WTC11 (cell line): ENCODE measurements around the gene MERTK. TPM values are rescaled to one million over a fixed set of nuclear protein-coding genes. Genes with fewer than 3 reads are reported as not detected.

ENCODE experiments used
- ATF1 ChIP-seq: sonication (generic); formaldehyde crosslinking; IDR thresholded peaks from 2 replicates; pipeline ENCODE4 v1.8.1; 2023; ENCODE audit warnings: mild to moderate bottlenecking, moderate library complexity, missing genetic modification reagents
- ETV6 ChIP-seq: sonication (generic); formaldehyde crosslinking; IDR thresholded peaks from 2 replicates; pipeline ENCODE4 v1.8.1; 2022; ENCODE audit warnings: mild to moderate bottlenecking, missing genetic modification reagents
- FOXP1 ChIP-seq: sonication (generic); formaldehyde crosslinking; IDR thresholded peaks from 2 replicates; pipeline ENCODE4 v1.8.0; 2022; ENCODE audit warnings: missing genetic modification reagents, mild to moderate bottlenecking, moderate library complexity, borderline replicate concordance
- GABPB1 ChIP-seq: sonication (generic); formaldehyde crosslinking; IDR thresholded peaks from 2 replicates; pipeline ENCODE4 v1.8.1; 2023; ENCODE audit warnings: mild to moderate bottlenecking, missing genetic modification reagents
- NFATC4 ChIP-seq: fragments of 250-450 bp; sonication (Bioruptor Pico); IDR thresholded peaks from 2 replicates; pipeline ENCODE4 v1.9.0; 2021; ENCODE audit warnings: mild to moderate bottlenecking
- NFE2L1 ChIP-seq: sonication (generic); formaldehyde crosslinking; IDR thresholded peaks from 2 replicates; pipeline ENCODE4 v1.8.1; 2023; ENCODE audit warnings: missing genetic modification reagents
- SMAD4 ChIP-seq: sonication (generic); formaldehyde crosslinking; IDR thresholded peaks from 2 replicates; pipeline ENCODE4 v1.8.0; 2022; ENCODE audit warnings: mild to moderate bottlenecking, missing genetic modification reagents
- SOX15 ChIP-seq: fragments of 250-450 bp; sonication (Bioruptor Pico); IDR thresholded peaks from 2 replicates; pipeline ENCODE4 v1.9.0; 2021; ENCODE audit warnings: mild to moderate bottlenecking
- ZNF263 ChIP-seq: sonication (generic); formaldehyde crosslinking; IDR thresholded peaks from 2 replicates; pipeline ENCODE4 v1.8.1; 2022; ENCODE audit warnings: low read depth, mild to moderate bottlenecking, moderate library complexity, missing genetic modification reagents
- ZNF423 ChIP-seq: fragments of 250-450 bp; sonication (Bioruptor Pico); IDR thresholded peaks from 2 replicates; pipeline ENCODE4 v2.1.2; 2022; ENCODE audit warnings: mild to moderate bottlenecking, moderate library complexity
- total RNA-seq: library from RNA; stranded (reverse); gene quantifications from 3 replicates; pipeline ENCODE4 v1.2.3, GENCODE V29; 2021
- TF ChIP-seq, protein P1 (sequence below): fragments of 250-450 bp; sonication (Bioruptor Pico); IDR thresholded peaks from 2 replicates; pipeline ENCODE4 v1.9.0; 2021; ENCODE audit warnings: mild to moderate bottlenecking, borderline replicate concordance
- TF ChIP-seq, protein P2 (sequence below): sonication (generic); formaldehyde crosslinking; IDR thresholded peaks from 2 replicates; pipeline ENCODE4 v1.8.1; 2022; ENCODE audit warnings: mild to moderate bottlenecking, moderate library complexity, missing genetic modification reagents
- TF ChIP-seq, protein P3 (sequence below): sonication (generic); formaldehyde crosslinking; IDR thresholded peaks from 2 replicates; pipeline ENCODE4 v1.8.0; 2023; ENCODE audit warnings: mild to moderate bottlenecking, missing genetic modification reagents
- TF ChIP-seq, protein P4 (sequence below): sonication (generic); formaldehyde crosslinking; IDR thresholded peaks from 2 replicates; pipeline ENCODE4 v1.8.1; 2023; ENCODE audit warnings: mild to moderate bottlenecking, missing genetic modification reagents
- TF ChIP-seq, protein P5 (sequence below): sonication (generic); formaldehyde crosslinking; IDR thresholded peaks from 2 replicates; pipeline ENCODE4 v1.8.1; 2022; ENCODE audit warnings: missing genetic modification reagents, borderline replicate concordance
- TF ChIP-seq, protein P6 (sequence below): sonication (generic); formaldehyde crosslinking; IDR thresholded peaks from 2 replicates; pipeline ENCODE4 v1.8.0; 2022; ENCODE audit warnings: mild to moderate bottlenecking, missing genetic modification reagents
- TF ChIP-seq, protein P7 (sequence below): sonication (generic); formaldehyde crosslinking; IDR thresholded peaks from 2 replicates; pipeline ENCODE4 v1.8.1; 2023; ENCODE audit warnings: mild to moderate bottlenecking, missing genetic modification reagents, borderline replicate concordance
- TF ChIP-seq, protein P8 (sequence below): sonication (generic); formaldehyde crosslinking; conservative IDR thresholded peaks from 2 replicates; pipeline ENCODE4 v1.8.1; 2022; ENCODE audit warnings: mild to moderate bottlenecking, missing genetic modification reagents
- TF ChIP-seq, protein P9 (sequence below): fragments of 250-450 bp; sonication (Bioruptor Pico); IDR thresholded peaks from 2 replicates; pipeline ENCODE4 v1.9.0; 2021; ENCODE audit warnings: moderate library complexity, mild to moderate bottlenecking, inconsistent platforms, borderline replicate concordance

The MERTK gene
- total RNA-seq, 1 experiment from 2014 or later = 6.9 TPM

DNA sequence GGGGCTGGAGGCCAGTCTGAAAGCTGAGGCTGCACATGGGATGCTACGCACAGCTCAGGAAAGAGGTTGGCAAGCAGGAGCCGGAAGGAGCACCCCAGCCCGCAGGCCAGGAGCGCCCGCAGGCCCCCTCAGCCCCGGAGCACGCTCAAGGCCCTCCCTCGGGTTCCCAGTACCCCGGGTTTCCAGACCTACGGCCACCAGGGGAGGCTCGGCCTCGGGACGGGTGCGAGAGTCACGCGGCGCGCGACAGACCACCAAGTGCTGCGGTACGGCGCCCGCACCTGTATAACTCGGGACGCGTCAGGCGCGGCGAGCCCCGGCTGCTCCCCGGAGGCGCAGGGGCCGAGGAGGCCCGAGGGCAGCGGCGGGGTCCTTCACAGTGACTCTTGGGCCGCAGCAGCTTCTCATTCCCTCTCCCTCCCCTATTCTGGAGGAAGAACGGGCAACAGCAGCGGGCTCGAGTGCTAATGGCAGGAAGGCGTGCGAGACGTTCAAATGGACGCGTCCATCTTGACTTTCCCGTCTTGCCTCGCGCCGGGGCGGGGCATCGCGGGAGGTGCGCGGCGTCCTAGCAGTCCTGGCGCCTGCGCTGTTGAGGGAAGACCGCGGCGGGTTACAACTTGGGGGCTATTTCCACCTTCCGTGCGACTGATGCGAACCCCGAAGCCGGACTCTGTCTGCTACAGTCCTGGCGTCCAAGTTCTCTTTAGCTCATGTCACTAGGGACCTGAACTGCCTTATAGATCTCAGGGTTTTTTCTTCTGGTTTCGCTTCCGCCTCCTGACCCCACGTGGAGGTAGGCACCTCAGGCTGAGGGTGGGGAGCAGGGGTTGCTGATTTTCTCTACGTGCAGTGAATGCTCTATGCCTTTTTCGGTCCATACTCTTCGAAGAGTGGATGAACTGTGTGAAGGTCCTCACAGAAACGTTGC, 14.5 kb upstream of the MERTK start, which contains the start of gene ANAPC1 (continued):
- TF ChIP-seq, protein P1, sequence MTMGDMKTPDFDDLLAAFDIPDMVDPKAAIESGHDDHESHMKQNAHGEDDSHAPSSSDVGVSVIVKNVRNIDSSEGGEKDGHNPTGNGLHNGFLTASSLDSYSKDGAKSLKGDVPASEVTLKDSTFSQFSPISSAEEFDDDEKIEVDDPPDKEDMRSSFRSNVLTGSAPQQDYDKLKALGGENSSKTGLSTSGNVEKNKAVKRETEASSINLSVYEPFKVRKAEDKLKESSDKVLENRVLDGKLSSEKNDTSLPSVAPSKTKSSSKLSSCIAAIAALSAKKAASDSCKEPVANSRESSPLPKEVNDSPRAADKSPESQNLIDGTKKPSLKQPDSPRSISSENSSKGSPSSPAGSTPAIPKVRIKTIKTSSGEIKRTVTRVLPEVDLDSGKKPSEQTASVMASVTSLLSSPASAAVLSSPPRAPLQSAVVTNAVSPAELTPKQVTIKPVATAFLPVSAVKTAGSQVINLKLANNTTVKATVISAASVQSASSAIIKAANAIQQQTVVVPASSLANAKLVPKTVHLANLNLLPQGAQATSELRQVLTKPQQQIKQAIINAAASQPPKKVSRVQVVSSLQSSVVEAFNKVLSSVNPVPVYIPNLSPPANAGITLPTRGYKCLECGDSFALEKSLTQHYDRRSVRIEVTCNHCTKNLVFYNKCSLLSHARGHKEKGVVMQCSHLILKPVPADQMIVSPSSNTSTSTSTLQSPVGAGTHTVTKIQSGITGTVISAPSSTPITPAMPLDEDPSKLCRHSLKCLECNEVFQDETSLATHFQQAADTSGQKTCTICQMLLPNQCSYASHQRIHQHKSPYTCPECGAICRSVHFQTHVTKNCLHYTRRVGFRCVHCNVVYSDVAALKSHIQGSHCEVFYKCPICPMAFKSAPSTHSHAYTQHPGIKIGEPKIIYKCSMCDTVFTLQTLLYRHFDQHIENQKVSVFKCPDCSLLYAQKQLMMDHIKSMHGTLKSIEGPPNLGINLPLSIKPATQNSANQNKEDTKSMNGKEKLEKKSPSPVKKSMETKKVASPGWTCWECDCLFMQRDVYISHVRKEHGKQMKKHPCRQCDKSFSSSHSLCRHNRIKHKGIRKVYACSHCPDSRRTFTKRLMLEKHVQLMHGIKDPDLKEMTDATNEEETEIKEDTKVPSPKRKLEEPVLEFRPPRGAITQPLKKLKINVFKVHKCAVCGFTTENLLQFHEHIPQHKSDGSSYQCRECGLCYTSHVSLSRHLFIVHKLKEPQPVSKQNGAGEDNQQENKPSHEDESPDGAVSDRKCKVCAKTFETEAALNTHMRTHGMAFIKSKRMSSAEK (CRISPR knock-in tag) = no peak
- TF ChIP-seq, protein P2, sequence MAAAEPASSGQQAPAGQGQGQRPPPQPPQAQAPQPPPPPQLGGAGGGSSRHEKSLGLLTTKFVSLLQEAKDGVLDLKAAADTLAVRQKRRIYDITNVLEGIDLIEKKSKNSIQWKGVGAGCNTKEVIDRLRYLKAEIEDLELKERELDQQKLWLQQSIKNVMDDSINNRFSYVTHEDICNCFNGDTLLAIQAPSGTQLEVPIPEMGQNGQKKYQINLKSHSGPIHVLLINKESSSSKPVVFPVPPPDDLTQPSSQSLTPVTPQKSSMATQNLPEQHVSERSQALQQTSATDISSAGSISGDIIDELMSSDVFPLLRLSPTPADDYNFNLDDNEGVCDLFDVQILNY (CRISPR knock-in tag) = peak; percentile 83; the same call in 1 of the 2 replicates
- TF ChIP-seq, protein P3, sequence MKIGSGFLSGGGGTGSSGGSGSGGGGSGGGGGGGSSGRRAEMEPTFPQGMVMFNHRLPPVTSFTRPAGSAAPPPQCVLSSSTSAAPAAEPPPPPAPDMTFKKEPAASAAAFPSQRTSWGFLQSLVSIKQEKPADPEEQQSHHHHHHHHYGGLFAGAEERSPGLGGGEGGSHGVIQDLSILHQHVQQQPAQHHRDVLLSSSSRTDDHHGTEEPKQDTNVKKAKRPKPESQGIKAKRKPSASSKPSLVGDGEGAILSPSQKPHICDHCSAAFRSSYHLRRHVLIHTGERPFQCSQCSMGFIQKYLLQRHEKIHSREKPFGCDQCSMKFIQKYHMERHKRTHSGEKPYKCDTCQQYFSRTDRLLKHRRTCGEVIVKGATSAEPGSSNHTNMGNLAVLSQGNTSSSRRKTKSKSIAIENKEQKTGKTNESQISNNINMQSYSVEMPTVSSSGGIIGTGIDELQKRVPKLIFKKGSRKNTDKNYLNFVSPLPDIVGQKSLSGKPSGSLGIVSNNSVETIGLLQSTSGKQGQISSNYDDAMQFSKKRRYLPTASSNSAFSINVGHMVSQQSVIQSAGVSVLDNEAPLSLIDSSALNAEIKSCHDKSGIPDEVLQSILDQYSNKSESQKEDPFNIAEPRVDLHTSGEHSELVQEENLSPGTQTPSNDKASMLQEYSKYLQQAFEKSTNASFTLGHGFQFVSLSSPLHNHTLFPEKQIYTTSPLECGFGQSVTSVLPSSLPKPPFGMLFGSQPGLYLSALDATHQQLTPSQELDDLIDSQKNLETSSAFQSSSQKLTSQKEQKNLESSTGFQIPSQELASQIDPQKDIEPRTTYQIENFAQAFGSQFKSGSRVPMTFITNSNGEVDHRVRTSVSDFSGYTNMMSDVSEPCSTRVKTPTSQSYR = 0 out of 2 replicates have a peak, but pooled peaks have one; percentile 21
- TF ChIP-seq ZNF263 (no peak), NFE2L1 (CRISPR knock-in tag) (no peak), ATF1 (CRISPR knock-in tag) (peak; percentile 58; the same call in 1 of the 2 replicates), GABPB1 (CRISPR knock-in tag) (peak; percentile 51; the same call in 1 of the 2 replicates), FOXP1 (CRISPR knock-in tag) (peak; percentile 91), ZNF423 (no peak), SMAD4 (CRISPR knock-in tag) (0 out of 2 replicates have a peak, but pooled peaks have one; percentile 54), ETV6 (peak; percentile 90), NFATC4 (CRISPR knock-in tag) (no peak), SOX15 (CRISPR knock-in tag) (no peak)
- TF ChIP-seq, protein P4, sequence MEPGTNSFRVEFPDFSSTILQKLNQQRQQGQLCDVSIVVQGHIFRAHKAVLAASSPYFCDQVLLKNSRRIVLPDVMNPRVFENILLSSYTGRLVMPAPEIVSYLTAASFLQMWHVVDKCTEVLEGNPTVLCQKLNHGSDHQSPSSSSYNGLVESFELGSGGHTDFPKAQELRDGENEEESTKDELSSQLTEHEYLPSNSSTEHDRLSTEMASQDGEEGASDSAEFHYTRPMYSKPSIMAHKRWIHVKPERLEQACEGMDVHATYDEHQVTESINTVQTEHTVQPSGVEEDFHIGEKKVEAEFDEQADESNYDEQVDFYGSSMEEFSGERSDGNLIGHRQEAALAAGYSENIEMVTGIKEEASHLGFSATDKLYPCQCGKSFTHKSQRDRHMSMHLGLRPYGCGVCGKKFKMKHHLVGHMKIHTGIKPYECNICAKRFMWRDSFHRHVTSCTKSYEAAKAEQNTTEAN (CRISPR knock-in tag) = peak; percentile 21; the same call in 1 of the 2 replicates
- TF ChIP-seq, protein P5, sequence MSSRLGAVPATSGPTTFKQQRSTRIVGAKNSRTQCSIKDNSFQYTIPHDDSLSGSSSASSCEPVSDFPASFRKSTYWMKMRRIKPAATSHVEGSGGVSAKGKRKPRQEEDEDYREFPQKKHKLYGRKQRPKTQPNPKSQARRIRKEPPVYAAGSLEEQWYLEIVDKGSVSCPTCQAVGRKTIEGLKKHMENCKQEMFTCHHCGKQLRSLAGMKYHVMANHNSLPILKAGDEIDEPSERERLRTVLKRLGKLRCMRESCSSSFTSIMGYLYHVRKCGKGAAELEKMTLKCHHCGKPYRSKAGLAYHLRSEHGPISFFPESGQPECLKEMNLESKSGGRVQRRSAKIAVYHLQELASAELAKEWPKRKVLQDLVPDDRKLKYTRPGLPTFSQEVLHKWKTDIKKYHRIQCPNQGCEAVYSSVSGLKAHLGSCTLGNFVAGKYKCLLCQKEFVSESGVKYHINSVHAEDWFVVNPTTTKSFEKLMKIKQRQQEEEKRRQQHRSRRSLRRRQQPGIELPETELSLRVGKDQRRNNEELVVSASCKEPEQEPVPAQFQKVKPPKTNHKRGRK (CRISPR knock-in tag) = no peak
- TF ChIP-seq, protein P6, sequence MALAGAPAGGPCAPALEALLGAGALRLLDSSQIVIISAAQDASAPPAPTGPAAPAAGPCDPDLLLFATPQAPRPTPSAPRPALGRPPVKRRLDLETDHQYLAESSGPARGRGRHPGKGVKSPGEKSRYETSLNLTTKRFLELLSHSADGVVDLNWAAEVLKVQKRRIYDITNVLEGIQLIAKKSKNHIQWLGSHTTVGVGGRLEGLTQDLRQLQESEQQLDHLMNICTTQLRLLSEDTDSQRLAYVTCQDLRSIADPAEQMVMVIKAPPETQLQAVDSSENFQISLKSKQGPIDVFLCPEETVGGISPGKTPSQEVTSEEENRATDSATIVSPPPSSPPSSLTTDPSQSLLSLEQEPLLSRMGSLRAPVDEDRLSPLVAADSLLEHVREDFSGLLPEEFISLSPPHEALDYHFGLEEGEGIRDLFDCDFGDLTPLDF (CRISPR knock-in tag) = no peak; the same call in 1 of the 2 replicates
- TF ChIP-seq, protein P7, sequence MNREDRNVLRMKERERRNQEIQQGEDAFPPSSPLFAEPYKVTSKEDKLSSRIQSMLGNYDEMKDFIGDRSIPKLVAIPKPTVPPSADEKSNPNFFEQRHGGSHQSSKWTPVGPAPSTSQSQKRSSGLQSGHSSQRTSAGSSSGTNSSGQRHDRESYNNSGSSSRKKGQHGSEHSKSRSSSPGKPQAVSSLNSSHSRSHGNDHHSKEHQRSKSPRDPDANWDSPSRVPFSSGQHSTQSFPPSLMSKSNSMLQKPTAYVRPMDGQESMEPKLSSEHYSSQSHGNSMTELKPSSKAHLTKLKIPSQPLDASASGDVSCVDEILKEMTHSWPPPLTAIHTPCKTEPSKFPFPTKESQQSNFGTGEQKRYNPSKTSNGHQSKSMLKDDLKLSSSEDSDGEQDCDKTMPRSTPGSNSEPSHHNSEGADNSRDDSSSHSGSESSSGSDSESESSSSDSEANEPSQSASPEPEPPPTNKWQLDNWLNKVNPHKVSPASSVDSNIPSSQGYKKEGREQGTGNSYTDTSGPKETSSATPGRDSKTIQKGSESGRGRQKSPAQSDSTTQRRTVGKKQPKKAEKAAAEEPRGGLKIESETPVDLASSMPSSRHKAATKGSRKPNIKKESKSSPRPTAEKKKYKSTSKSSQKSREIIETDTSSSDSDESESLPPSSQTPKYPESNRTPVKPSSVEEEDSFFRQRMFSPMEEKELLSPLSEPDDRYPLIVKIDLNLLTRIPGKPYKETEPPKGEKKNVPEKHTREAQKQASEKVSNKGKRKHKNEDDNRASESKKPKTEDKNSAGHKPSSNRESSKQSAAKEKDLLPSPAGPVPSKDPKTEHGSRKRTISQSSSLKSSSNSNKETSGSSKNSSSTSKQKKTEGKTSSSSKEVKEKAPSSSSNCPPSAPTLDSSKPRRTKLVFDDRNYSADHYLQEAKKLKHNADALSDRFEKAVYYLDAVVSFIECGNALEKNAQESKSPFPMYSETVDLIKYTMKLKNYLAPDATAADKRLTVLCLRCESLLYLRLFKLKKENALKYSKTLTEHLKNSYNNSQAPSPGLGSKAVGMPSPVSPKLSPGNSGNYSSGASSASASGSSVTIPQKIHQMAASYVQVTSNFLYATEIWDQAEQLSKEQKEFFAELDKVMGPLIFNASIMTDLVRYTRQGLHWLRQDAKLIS = no peak
- TF ChIP-seq, protein P8, sequence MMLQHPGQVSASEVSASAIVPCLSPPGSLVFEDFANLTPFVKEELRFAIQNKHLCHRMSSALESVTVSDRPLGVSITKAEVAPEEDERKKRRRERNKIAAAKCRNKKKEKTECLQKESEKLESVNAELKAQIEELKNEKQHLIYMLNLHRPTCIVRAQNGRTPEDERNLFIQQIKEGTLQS = no peak
- TF ChIP-seq, protein P9, sequence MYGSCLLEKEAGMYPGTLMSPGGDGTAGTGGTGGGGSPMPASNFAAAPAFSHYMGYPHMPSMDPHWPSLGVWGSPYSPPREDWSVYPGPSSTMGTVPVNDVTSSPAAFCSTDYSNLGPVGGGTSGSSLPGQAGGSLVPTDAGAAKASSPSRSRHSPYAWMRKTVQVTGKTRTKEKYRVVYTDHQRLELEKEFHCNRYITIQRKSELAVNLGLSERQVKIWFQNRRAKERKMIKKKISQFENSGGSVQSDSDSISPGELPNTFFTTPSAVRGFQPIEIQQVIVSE (CRISPR knock-in tag) = no peak
